Vagina (tissue), 2 donors: Measurements from ENCODE around the gene PMFBP1. TPM values are rescaled to one million over a fixed set of nuclear protein-coding genes. Genes with fewer than 3 reads are reported as not detected.

ENCODE experiments used
- DNase-seq, 2 donors: peaks; one replicate each; pipeline ENCODE4 v3.0.0-alpha.2; 2017; ENCODE audit errors: extremely low spot score in 2 of 2
- H3K27ac ChIP-seq: fragments of 200-600 bp; sonication (generic); one replicate; pipeline ENCODE4 v1.5.1; 2019
- H3K27me3 ChIP-seq: fragments of 200-600 bp; sonication (generic); one replicate; pipeline ENCODE4 v1.5.1; 2019
- H3K36me3 ChIP-seq, 2 donors: fragments of 200-600 bp; sonication (generic); one replicate each; pipeline ENCODE4 v1.5.1; 2017 to 2019
- H3K4me1 ChIP-seq: fragments of 200-600 bp; sonication (generic); one replicate; pipeline ENCODE4 v1.5.1; 2019
- H3K4me3 ChIP-seq, 2 donors: fragments of 200-600 bp; sonication (generic); 1 replicate in 1 of 2; 2 replicates in 1 of 2; pipeline ENCODE4 v1.5.1; 2016 to 2019
- H3K9me3 ChIP-seq: fragments of 200-600 bp; sonication (generic); one replicate; pipeline ENCODE4 v1.5.1; 2019
- CTCF ChIP-seq, 3 experiments: fragments of 450-650 bp in 2 of 3; fragments of 200-600 bp in 1 of 3; sonication (generic) in 1 of 3; IDR thresholded peaks; one replicate each; pipeline ENCODE4 v1.5.1; 2017 to 2019; ENCODE audit warnings: antibody characterized with exemption in 3 of 3, mild to moderate bottlenecking in 2 of 3, moderate library complexity in 2 of 3
- POLR2A ChIP-seq, 2 donors: fragments of 450-650 bp; IDR thresholded peaks; one replicate each; pipeline ENCODE4 v1.6.1; 2017; ENCODE audit warnings: antibody characterized with exemption in 2 of 2, mild to moderate bottlenecking in 2 of 2, moderate library complexity in 2 of 2
- POLR2AphosphoS5 ChIP-seq, 2 donors: sonication (generic); formaldehyde crosslinking; IDR thresholded peaks; one replicate each; pipeline ENCODE4 v1.9.0; 2017; ENCODE audit warnings: antibody characterized with exemption in 2 of 2, mild to moderate bottlenecking in 2 of 2, low read depth in 1 of 2; ENCODE audit not compliant: insufficient read depth in 1 of 2
- intact Hi-C: fragments of 100-400 bp; cut with DNase I; formaldehyde crosslinking; loops from one replicate; pipeline ENCODE4 v1.15.1; 2023
- total RNA-seq: library from RNA; depleted of rRNA; stranded (reverse); fragments of >200 nt; gene quantifications from one replicate; pipeline ENCODE4 v1.2.3, GENCODE V29; 2016

Gene PMFBP1
- total RNA-seq, 1 donor from 2014 or later = not detected

GRCh38 chr16:72123426-72123825 is 48.5 kb downstream of the PMFBP1 start:
- peak in 1 of 2 donors; percentile 44 for DNase-seq
- H3K27ac ChIP-seq = no peak overlapping the region
- no peaks in the 10 kb centered on the region for H3K27me3 ChIP-seq
- intact Hi-C loops = no loop called here
- TF ChIP-seq POLR2A (IDR thresholded peaks at IDR 0.05) (no peak), POLR2AphosphoS5 (IDR thresholded peaks at IDR 0.05; ENCODE audit: insufficient read depth in 1 of 2, low read depth in 1 of 2) (no peak), CTCF (IDR thresholded peaks at IDR 0.05) (no peak)
- no peaks in the 10 kb centered on the region for H3K9me3 ChIP-seq
- no peak overlapping the region for H3K4me3 ChIP-seq
- H3K36me3 ChIP-seq = no peaks in the 10 kb centered on the region
- H3K4me1 ChIP-seq = no peaks in the 10 kb centered on the region

GRCh38 chr16:72122916-72123315 is 49.0 kb downstream of the PMFBP1 start:
- H3K36me3 ChIP-seq = no peaks in the 10 kb centered on the region
- intact Hi-C loops = no loop called here
- peak in 1 of 2 donors; percentile 52 for DNase-seq

GRCh38 chr16:72122308-72122707 is 49.6 kb downstream of the PMFBP1 start:
- H3K27me3 ChIP-seq = no peaks in the 10 kb centered on the region
- no peak overlapping the region for H3K27ac ChIP-seq
- no peak overlapping the region for H3K4me3 ChIP-seq
- no peaks in the 10 kb centered on the region for H3K36me3 ChIP-seq
- no peaks in the 10 kb centered on the region for H3K9me3 ChIP-seq
- H3K4me1 ChIP-seq = no peaks in the 10 kb centered on the region
- TF ChIP-seq CTCF (IDR thresholded peaks at IDR 0.05) = no peak
- no peak for TF ChIP-seq POLR2AphosphoS5 (IDR thresholded peaks at IDR 0.05; ENCODE audit: insufficient read depth in 1 of 2, low read depth in 1 of 2)
- no peak for TF ChIP-seq POLR2A (IDR thresholded peaks at IDR 0.05)
- DNase-seq = peak in 1 of 2 donors; percentile 64
- intact Hi-C loops = no loop called here

More at GRCh38 chr16:72122916-72123315, 49.0 kb downstream of the PMFBP1 start:
- H3K4me3 ChIP-seq = no peak overlapping the region
- H3K9me3 ChIP-seq = no peaks in the 10 kb centered on the region
- H3K4me1 ChIP-seq = no peaks in the 10 kb centered on the region
- TF ChIP-seq CTCF (IDR thresholded peaks at IDR 0.05) = no peak
- TF ChIP-seq POLR2AphosphoS5 (IDR thresholded peaks at IDR 0.05; ENCODE audit: insufficient read depth in 1 of 2, low read depth in 1 of 2) = no peak
- no peak for TF ChIP-seq POLR2A (IDR thresholded peaks at IDR 0.05)
- H3K27me3 ChIP-seq = no peaks in the 10 kb centered on the region
- no peak overlapping the region for H3K27ac ChIP-seq

GRCh38 chr16:72120026-72120425 is 51.9 kb downstream of the PMFBP1 start:
- H3K27ac ChIP-seq = no peak overlapping the region
- TF ChIP-seq POLR2A (IDR thresholded peaks at IDR 0.05) = no peak
- no peak for TF ChIP-seq CTCF (IDR thresholded peaks at IDR 0.05)
- no peak for TF ChIP-seq POLR2AphosphoS5 (IDR thresholded peaks at IDR 0.05; ENCODE audit: insufficient read depth in 1 of 2, low read depth in 1 of 2)
- DNase-seq = peak; percentile 82 to 86
- intact Hi-C loops = no loop called here
- H3K36me3 ChIP-seq = no peaks in the 10 kb centered on the region
- H3K27me3 ChIP-seq = no peaks in the 10 kb centered on the region
- no peaks in the 10 kb centered on the region for H3K4me1 ChIP-seq
- no peaks in the 10 kb centered on the region for H3K9me3 ChIP-seq
- H3K4me3 ChIP-seq = no peak overlapping the region

GRCh38 chr16:72113616-72113945 is 58.4 kb downstream of the PMFBP1 start:
- Histone ChIP-seq H3K4me3 (no peak overlapping the region), H3K4me1 (no peaks in the 10 kb centered on the region), H3K9me3 (no peaks in the 10 kb centered on the region), H3K36me3 (peaks cover 2 to 48% of the 10 kb centered on the region in 2 donors), H3K27me3 (no peaks in the 10 kb centered on the region), H3K27ac (no peak overlapping the region)
- intact Hi-C loops = no loop called here
- DNase-seq = no peak
- TF ChIP-seq POLR2AphosphoS5 (IDR thresholded peaks at IDR 0.05; ENCODE audit: insufficient read depth in 1 of 2, low read depth in 1 of 2) (no peak), POLR2A (IDR thresholded peaks at IDR 0.05) (no peak), CTCF (IDR thresholded peaks at IDR 0.05) (no peak)
